AG09309 (cell line): ENCODE measurements around the gene MEIS2.

Experiments
- DNase-seq: peaks from one replicate; pipeline ENCODE4 v3.0.0-alpha.2; 2010; ENCODE audit warnings: low read depth
- H3K4me3 ChIP-seq: 2 replicates; pipeline ENCODE4 v1.5.1; 2011; ENCODE audit warnings: mild to moderate bottlenecking, low read depth, low read length, moderate library complexity; ENCODE audit not compliant: control insufficient read depth
- CTCF ChIP-seq: IDR thresholded peaks from 2 replicates; pipeline ENCODE4 v1.5.1; 2011; ENCODE audit warnings: mild to moderate bottlenecking, low read depth, low read length, inconsistent platforms; ENCODE audit not compliant: insufficient read depth, control insufficient read depth; ENCODE audit errors: missing control alignments

Gene MEIS2

GRCh38 chr15:37106490-37107001, 6.2 kb upstream of the MEIS2 start:
- DNase-seq = no peak
- TF ChIP-seq CTCF = peak; percentile 8
- H3K4me3 ChIP-seq = no peak overlapping the region

GRCh38 chr15:37105889-37106288, 5.5 kb upstream of the MEIS2 start:
- no peak overlapping the region for H3K4me3 ChIP-seq
- no peak for DNase-seq
- TF ChIP-seq CTCF = no peak

GRCh38 chr15:37105029-37105428, 4.7 kb upstream of the MEIS2 start:
- no peak for DNase-seq
- no peak overlapping the region for H3K4me3 ChIP-seq
- no peak for TF ChIP-seq CTCF

GRCh38 chr15:37104424-37104981, 4.2 kb upstream of the MEIS2 start:
- TF ChIP-seq CTCF = no peak
- no peak for DNase-seq
- H3K4me3 ChIP-seq = no peak overlapping the region

- no peak overlapping the region for H3K4me3 ChIP-seq
These were observed 3.4 kb upstream of the MEIS2 start for GRCh38 chr15:37103475-37104423.

GRCh38 chr15:37103163-37103435, 2.8 kb upstream of the MEIS2 start:
- TF ChIP-seq CTCF = no peak
- no peak overlapping the region for H3K4me3 ChIP-seq
- no peak for DNase-seq

More at GRCh38 chr15:37103475-37104423, 3.4 kb upstream of the MEIS2 start:
- TF ChIP-seq CTCF = no peak
- DNase-seq = no peak
